ENCODE measurements around the gene FKBP8. TPM values are rescaled to one million over a fixed set of nuclear protein-coding genes. Genes with fewer than 3 reads are reported as not detected.

Gene FKBP8
- total RNA-seq, 4 donors from 2014 or later = 238 to 394 (median 314) TPM

DNA sequence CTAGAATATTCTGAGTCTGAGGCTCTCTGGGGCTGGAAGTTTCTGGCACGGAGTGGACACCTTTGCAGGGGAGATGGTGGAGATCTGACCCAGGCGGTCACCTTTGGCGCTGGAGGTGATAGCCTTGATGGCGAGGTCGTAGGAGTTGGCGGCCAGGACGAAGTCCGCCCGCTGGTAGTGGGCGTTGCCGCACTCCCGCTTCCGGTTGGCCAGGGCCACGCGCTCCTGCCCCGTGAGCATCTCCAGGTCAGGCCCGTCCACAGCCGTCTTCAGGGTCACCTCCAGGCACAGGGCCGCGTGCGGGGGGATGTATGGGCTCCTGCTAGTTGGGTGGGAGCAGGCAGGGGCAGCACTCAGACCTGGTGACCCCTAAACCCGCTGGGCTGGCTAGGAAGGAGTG, 5.3 kb downstream of the FKBP8 start:
- H3K36me3 ChIP-seq = peaks cover 23 to 35% of the 10 kb centered on the region in 2 donors
- DNase-seq = no peak
- intact Hi-C loops (cut with DNase I) = no loop called here
- H3K27ac ChIP-seq = no peak overlapping the region
- H3K4me3 ChIP-seq (replicated peaks in 1 of 3) = no peak overlapping the region
- H3K9me3 ChIP-seq = no peaks in the 10 kb centered on the region
- H3K4me1 ChIP-seq = peaks cover 5 to 6% of the 10 kb centered on the region in 2 donors
- TF ChIP-seq, protein P1, sequence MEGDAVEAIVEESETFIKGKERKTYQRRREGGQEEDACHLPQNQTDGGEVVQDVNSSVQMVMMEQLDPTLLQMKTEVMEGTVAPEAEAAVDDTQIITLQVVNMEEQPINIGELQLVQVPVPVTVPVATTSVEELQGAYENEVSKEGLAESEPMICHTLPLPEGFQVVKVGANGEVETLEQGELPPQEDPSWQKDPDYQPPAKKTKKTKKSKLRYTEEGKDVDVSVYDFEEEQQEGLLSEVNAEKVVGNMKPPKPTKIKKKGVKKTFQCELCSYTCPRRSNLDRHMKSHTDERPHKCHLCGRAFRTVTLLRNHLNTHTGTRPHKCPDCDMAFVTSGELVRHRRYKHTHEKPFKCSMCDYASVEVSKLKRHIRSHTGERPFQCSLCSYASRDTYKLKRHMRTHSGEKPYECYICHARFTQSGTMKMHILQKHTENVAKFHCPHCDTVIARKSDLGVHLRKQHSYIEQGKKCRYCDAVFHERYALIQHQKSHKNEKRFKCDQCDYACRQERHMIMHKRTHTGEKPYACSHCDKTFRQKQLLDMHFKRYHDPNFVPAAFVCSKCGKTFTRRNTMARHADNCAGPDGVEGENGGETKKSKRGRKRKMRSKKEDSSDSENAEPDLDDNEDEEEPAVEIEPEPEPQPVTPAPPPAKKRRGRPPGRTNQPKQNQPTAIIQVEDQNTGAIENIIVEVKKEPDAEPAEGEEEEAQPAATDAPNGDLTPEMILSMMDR (IDR thresholded peaks at IDR 0.05) = no peak
- no peak for TF ChIP-seq POLR2A (IDR thresholded peaks at IDR 0.05)
- 95 to 100% methylated on average over 12 to 22 of the region's 22 CpGs for WGBS, 2 donors
- H3K27me3 ChIP-seq = no peaks in the 10 kb centered on the region

DNA sequence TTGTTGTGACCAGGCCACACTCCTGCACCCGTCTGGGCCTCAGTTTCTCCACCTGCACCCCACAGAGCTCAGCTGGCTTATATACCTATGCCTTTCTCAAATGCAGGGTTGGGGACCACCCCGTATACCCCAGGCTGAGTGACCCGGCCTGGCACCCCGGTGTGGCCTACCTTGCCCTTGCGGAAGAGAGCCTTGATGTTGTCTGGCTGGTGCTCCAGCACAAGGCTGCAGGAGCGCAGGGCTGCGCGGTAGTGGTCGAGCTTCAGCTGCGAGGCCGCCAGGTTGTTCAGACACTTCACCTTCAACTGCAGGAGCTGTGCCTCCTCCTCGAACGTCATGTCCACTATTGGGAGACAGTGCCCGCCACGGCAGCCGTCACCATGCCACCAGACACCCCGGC, 5.9 kb downstream of the FKBP8 start:
- Histone ChIP-seq H3K9me3 (no peaks in the 10 kb centered on the region), H3K4me3 (replicated peaks in 1 of 3) (no peak overlapping the region), H3K27ac (no peak overlapping the region), H3K4me1 (peaks cover 4% of the 10 kb centered on the region in 2 donors), H3K36me3 (peaks cover 27 to 42% of the 10 kb centered on the region in 2 donors), H3K27me3 (no peaks in the 10 kb centered on the region)
- TF ChIP-seq POLR2A (IDR thresholded peaks at IDR 0.05) = no peak
- TF ChIP-seq, protein P1 (IDR thresholded peaks at IDR 0.05) = no peak
- intact Hi-C loops (cut with DNase I) = no loop called here
- DNase-seq = no peak
- 98% methylated on average over 9 to 17 of the region's 17 CpGs for WGBS, 2 donors

DNA sequence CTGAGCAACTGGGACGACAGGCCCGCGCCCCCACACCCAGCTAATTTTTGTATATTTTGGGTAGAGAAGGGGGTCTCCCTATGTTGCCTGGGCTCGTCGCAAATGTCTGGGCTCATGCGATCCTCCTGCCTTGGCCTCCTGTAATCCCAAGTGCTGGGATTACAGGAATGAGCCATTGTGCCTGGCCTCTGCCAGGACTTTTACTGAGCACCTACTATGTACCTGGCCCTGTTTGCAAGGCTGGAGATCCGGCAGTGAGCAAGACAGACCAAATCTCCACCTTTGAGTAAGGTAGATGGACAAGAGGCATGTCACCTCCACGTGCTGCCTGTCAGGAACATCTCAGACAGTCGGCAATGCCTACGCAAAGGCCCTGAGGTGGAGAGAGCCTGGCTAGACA, 6.9 kb downstream of the FKBP8 start:
- 95 to 97% methylated on average over 9 to 10 of the region's 10 CpGs for WGBS, 2 donors
- H3K27me3 ChIP-seq = no peaks in the 10 kb centered on the region
- no peak overlapping the region for H3K4me3 ChIP-seq (replicated peaks in 1 of 3)
- H3K9me3 ChIP-seq = no peaks in the 10 kb centered on the region
- H3K27ac ChIP-seq = no peak overlapping the region
- intact Hi-C loops (cut with DNase I) = no loop called here
- H3K36me3 ChIP-seq = peaks cover 31 to 50% of the 10 kb centered on the region in 2 donors
- no peak for DNase-seq
- TF ChIP-seq, protein P1 (IDR thresholded peaks at IDR 0.05) = no peak
- TF ChIP-seq POLR2A (IDR thresholded peaks at IDR 0.05) = no peak
- no peaks in the 10 kb centered on the region for H3K4me1 ChIP-seq

DNA sequence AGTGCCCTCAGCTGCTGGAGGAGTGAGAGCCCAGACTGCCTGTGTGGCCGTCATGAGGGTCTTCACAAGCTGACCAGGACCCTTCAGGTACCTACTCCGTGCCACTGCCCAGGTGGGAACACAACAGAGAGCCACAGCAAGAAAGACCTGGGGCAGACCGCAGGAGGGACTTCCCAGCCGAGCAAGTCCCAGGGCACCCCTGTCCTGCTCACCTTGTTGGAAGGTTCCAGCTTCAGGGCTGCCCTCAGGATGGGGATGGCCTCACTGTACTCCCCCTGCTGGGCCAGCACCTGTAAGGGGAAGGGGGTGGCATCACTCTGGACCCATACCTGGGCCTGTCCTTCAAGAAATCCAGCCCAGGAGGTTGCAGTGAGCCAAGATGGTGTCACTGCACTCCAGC, 10.3 kb downstream of the FKBP8 start:
- no peak overlapping the region for H3K27ac ChIP-seq
- H3K27me3 ChIP-seq = no peaks in the 10 kb centered on the region
- intact Hi-C loops (cut with DNase I) = no loop called here
- peaks cover 22 to 29% of the 10 kb centered on the region in 2 donors for H3K36me3 ChIP-seq
- H3K4me3 ChIP-seq (replicated peaks in 1 of 3) = no peak overlapping the region
- H3K9me3 ChIP-seq = no peaks in the 10 kb centered on the region
- TF ChIP-seq, protein P1 (IDR thresholded peaks at IDR 0.05) = no peak
- no peak for TF ChIP-seq POLR2A (IDR thresholded peaks at IDR 0.05)
- H3K4me1 ChIP-seq = no peaks in the 10 kb centered on the region
- WGBS, 2 donors = 70 to 100% methylated on average over 2 of the region's 4 CpGs
- DNase-seq = no peak

DNA sequence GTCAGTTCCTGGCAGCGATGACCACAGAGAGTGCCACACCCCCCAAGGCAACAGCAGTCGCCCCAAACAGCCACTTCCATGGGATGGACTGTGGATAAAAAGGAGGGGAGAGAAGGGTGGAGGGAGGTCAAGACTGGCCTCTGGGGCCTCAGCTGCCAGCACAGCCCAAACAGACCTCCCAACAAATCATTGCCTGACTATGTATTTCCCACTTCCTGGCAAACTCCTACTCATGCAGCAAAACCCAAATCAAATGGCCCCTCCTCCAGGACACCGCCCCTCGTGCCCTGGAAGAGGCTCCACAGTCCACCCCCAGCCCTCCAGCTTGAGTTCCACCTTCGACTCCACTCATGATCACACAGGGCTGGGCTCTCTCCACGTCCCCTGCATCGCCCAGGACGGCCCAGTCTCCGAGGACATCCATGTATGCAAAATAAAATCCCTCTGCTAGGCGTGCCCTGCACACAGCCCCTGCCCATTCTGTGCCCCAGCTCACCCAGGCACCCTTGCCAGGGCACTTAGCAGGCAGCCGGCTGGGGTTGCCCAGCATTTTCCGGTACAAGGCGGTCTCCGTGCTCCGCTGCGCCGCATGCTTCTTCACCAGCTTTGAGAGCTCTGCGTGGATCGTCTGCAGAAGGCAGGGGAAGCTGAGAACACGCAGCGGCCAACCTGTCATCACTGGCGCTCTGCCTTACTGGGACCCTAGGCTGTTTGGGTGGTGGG, 11.0 kb downstream of the FKBP8 start:
- WGBS, 2 donors = 93 to 95% methylated on average over 19 to 22 of the region's 22 CpGs
- H3K27me3 ChIP-seq = no peaks in the 10 kb centered on the region
- H3K27ac ChIP-seq = no peak overlapping the region
- no peak overlapping the region for H3K4me3 ChIP-seq (replicated peaks in 1 of 3)
- intact Hi-C loops (cut with DNase I) = no loop called here
- H3K36me3 ChIP-seq = peaks cover 15 to 24% of the 10 kb centered on the region in 2 donors
- DNase-seq = no peak
- TF ChIP-seq, protein P1 (IDR thresholded peaks at IDR 0.05) = no peak
- TF ChIP-seq POLR2A (IDR thresholded peaks at IDR 0.05) = no peak
- no peaks in the 10 kb centered on the region for H3K9me3 ChIP-seq
- H3K4me1 ChIP-seq = no peaks in the 10 kb centered on the region

All from thyroid gland (tissue), 4 donors.